Uterus (tissue), 4 donors: ENCODE data around the gene RELT. TPM values are rescaled to one million over a fixed set of nuclear protein-coding genes. Genes with fewer than 3 reads are reported as not detected.

ENCODE experiments used
- DNase-seq, 2 donors: peaks; one replicate each; pipeline ENCODE4 v3.0.0-alpha.2; 2019 to 2020
- H3K27ac ChIP-seq, 2 donors: fragments of 200-600 bp; sonication (generic); 1 replicate in 1 of 2; 2 replicates in 1 of 2; pipeline ENCODE4 v1.5.1; 2016 to 2018
- H3K27me3 ChIP-seq, 2 donors: fragments of 200-600 bp; sonication (generic); one replicate each; pipeline ENCODE4 v1.5.1; 2018 to 2019; ENCODE audit warnings: control low read depth in 1 of 2
- H3K36me3 ChIP-seq, 2 donors: fragments of 200-600 bp; sonication (generic); one replicate each; pipeline ENCODE4 v1.5.1; 2019; ENCODE audit warnings: control low read depth in 1 of 2
- H3K4me1 ChIP-seq, 2 donors: fragments of 200-600 bp; sonication (generic); one replicate each; pipeline ENCODE4 v1.5.1; 2018 to 2019; ENCODE audit warnings: control low read depth in 1 of 2
- H3K4me3 ChIP-seq, 2 donors: fragments of 200-600 bp; sonication (generic); 1 replicate in 1 of 2; 2 replicates in 1 of 2; pipeline ENCODE4 v1.5.1; 2018 to 2019; ENCODE audit warnings: mild to moderate bottlenecking in 1 of 2
- H3K9me3 ChIP-seq, 2 donors: fragments of 200-600 bp; sonication (generic); one replicate each; pipeline ENCODE4 v1.5.1; 2019; ENCODE audit warnings: control low read depth in 1 of 2
- CTCF ChIP-seq, 4 experiments: fragments of 200-600 bp in 2 of 4; fragments of 450-650 bp in 2 of 4; sonication (generic) in 2 of 4; IDR thresholded peaks; one replicate each; pipeline ENCODE4 v1.5.1; 2016 to 2019; ENCODE audit warnings: antibody characterized with exemption in 4 of 4, mild to moderate bottlenecking in 2 of 4, moderate library complexity in 1 of 4
- POLR2A ChIP-seq, 2 donors: fragments of 450-650 bp; IDR thresholded peaks; one replicate each; pipeline ENCODE4 v1.6.1; 2016; ENCODE audit warnings: antibody characterized with exemption in 2 of 2, mild to moderate bottlenecking in 1 of 2, moderate library complexity in 1 of 2
- intact Hi-C: fragments of 100-400 bp; cut with DNase I; formaldehyde crosslinking; loops from one replicate; pipeline ENCODE4 v1.15.1; 2023; ENCODE audit warnings: low total_unique reads
- total RNA-seq, 4 donors: library from RNA; depleted of rRNA in 3 of 4; stranded (reverse); fragments of >200 nt in 3 of 4; gene quantifications; one replicate each; pipeline versions ENCODE4 v1.1.0 to v1.2.4, GENCODE V29; 2014 to 2023
- donor health status: DM: yes; HTN: yes; CAD: no.

RELT gene
- total RNA-seq, 4 donors from 2014 or later, result 0.29 to 5.8 (median 3.3) TPM; not detected in 1

GRCh38 chr11:73409431-73409830 lies 33.2 kb downstream of the RELT start:
- Histone ChIP-seq H3K4me1 (no peaks in the 10 kb centered on the region), H3K4me3 (no peak overlapping the region), H3K27ac (no peak overlapping the region), H3K9me3 (no peaks in the 10 kb centered on the region), H3K36me3 (no peaks in the 10 kb centered on the region), H3K27me3 (no peaks in the 10 kb centered on the region)
- intact Hi-C loops, result no loop called here
- TF ChIP-seq POLR2A (IDR thresholded peaks at IDR 0.05) (no peak), CTCF (IDR thresholded peaks at IDR 0.05) (no peak)
- no peak for DNase-seq

GRCh38 chr11:73410627-73411026 lies 34.4 kb downstream of the RELT start:
- Histone ChIP-seq H3K4me3 (no peak overlapping the region), H3K27me3 (no peaks in the 10 kb centered on the region), H3K4me1 (no peaks in the 10 kb centered on the region), H3K27ac (no peak overlapping the region), H3K9me3 (no peaks in the 10 kb centered on the region), H3K36me3 (no peaks in the 10 kb centered on the region)
- intact Hi-C loops, result no loop called here
- DNase-seq, result no peak
- TF ChIP-seq CTCF (IDR thresholded peaks at IDR 0.05), result no peak
- no peak for TF ChIP-seq POLR2A (IDR thresholded peaks at IDR 0.05)

GRCh38 chr11:73411031-73411430 lies 34.8 kb downstream of the RELT start:
- H3K4me1 ChIP-seq, result no peaks in the 10 kb centered on the region
- DNase-seq, result no peak
- intact Hi-C loops, result no loop called here
- H3K27me3 ChIP-seq, result no peaks in the 10 kb centered on the region
- TF ChIP-seq CTCF (IDR thresholded peaks at IDR 0.05) (no peak), POLR2A (IDR thresholded peaks at IDR 0.05) (no peak)
- no peaks in the 10 kb centered on the region for H3K36me3 ChIP-seq
- H3K9me3 ChIP-seq, result no peaks in the 10 kb centered on the region
- H3K4me3 ChIP-seq, result no peak overlapping the region
- H3K27ac ChIP-seq, result no peak overlapping the region

GRCh38 chr11:73412308-73412707 lies 36.1 kb downstream of the RELT start:
- H3K27me3 ChIP-seq, result no peaks in the 10 kb centered on the region
- intact Hi-C loops, result no loop called here
- TF ChIP-seq POLR2A (IDR thresholded peaks at IDR 0.05) (no peak), CTCF (IDR thresholded peaks at IDR 0.05) (no peak)

GRCh38 chr11:73413256-73413655 lies 37.1 kb downstream of the RELT start:
- TF ChIP-seq CTCF (IDR thresholded peaks at IDR 0.05) (no peak), POLR2A (IDR thresholded peaks at IDR 0.05) (no peak)
- intact Hi-C loops, result no loop called here
- H3K27me3 ChIP-seq, result no peaks in the 10 kb centered on the region
- no peaks in the 10 kb centered on the region for H3K9me3 ChIP-seq
- H3K4me1 ChIP-seq, result no peaks in the 10 kb centered on the region
- no peaks in the 10 kb centered on the region for H3K36me3 ChIP-seq
- no peak for DNase-seq
- peak overlapping the region in 1 of 2 donors; percentile 8 for H3K27ac ChIP-seq
- H3K4me3 ChIP-seq, result no peak overlapping the region

More at GRCh38 chr11:73412308-73412707, 36.1 kb downstream of the RELT start:
- Histone ChIP-seq H3K4me3 (no peak overlapping the region), H3K4me1 (no peaks in the 10 kb centered on the region), H3K27ac (no peak overlapping the region), H3K36me3 (no peaks in the 10 kb centered on the region), H3K9me3 (no peaks in the 10 kb centered on the region)
- DNase-seq, result no peak
